ENCODE measurements around the gene PIGR.

PIGR gene

GRCh38 chr1:206958144-206958543, 11.9 kb upstream of the PIGR start:
- H3K36me3 ChIP-seq (ENCODE audit: control insufficient read depth, insufficient read depth, low read length, severe bottlenecking), result no peaks in the 10 kb centered on the region
- peaks cover 7% of the 10 kb centered on the region for H3K4me1 ChIP-seq (ENCODE audit: control insufficient read depth, insufficient read depth, low read length)
- H3K27me3 ChIP-seq (replicated peaks; ENCODE audit: control insufficient read depth, insufficient read depth, low read length), result peaks cover 64% of the 10 kb centered on the region
- DNase-seq (ENCODE audit: low read depth), result no peak
- H3K9ac ChIP-seq (ENCODE audit: low read length), result no peak overlapping the region
- no peak overlapping the region for H3K4me3 ChIP-seq (ENCODE audit: low read length)
- no peaks in the 10 kb centered on the region for H3K9me3 ChIP-seq (ENCODE audit: control insufficient read depth, low read length)

- H3K9ac ChIP-seq (ENCODE audit: low read length), result no peak overlapping the region
- peaks cover 7% of the 10 kb centered on the region for H3K4me1 ChIP-seq (ENCODE audit: control insufficient read depth, insufficient read depth, low read length)
- DNase-seq (ENCODE audit: low read depth), result no peak
- H3K4me3 ChIP-seq (ENCODE audit: low read length), result no peak overlapping the region
- peaks cover 59% of the 10 kb centered on the region for H3K27me3 ChIP-seq (replicated peaks; ENCODE audit: control insufficient read depth, insufficient read depth, low read length)
- no peaks in the 10 kb centered on the region for H3K9me3 ChIP-seq (ENCODE audit: control insufficient read depth, low read length)
- no peaks in the 10 kb centered on the region for H3K36me3 ChIP-seq (ENCODE audit: control insufficient read depth, insufficient read depth, low read length, severe bottlenecking)
Measured at GRCh38 chr1:206957639-206958038, 11.4 kb upstream of the PIGR start.

GRCh38 chr1:206955476-206956451, 9.5 kb upstream of the PIGR start:
- DNase-seq (ENCODE audit: low read depth), result peak; percentile 5
- H3K4me3 ChIP-seq (ENCODE audit: low read length), result no peak overlapping the region
- H3K27me3 ChIP-seq (replicated peaks; ENCODE audit: control insufficient read depth, insufficient read depth, low read length), result peaks cover 57% of the 10 kb centered on the region

GRCh38 chr1:206954459-206955342, 8.4 kb upstream of the PIGR start:
- Histone ChIP-seq H3K27me3 (replicated peaks; ENCODE audit: control insufficient read depth, insufficient read depth, low read length) (peaks cover 55% of the 10 kb centered on the region), H3K4me3 (ENCODE audit: low read length) (no peak overlapping the region), H3K9ac (ENCODE audit: low read length) (no peak overlapping the region), H3K9me3 (ENCODE audit: control insufficient read depth, low read length) (peaks cover 4% of the 10 kb centered on the region), H3K36me3 (ENCODE audit: control insufficient read depth, insufficient read depth, low read length, severe bottlenecking) (no peaks in the 10 kb centered on the region), H3K4me1 (ENCODE audit: control insufficient read depth, insufficient read depth, low read length) (peaks cover 7% of the 10 kb centered on the region)
- no peak for DNase-seq (ENCODE audit: low read depth)

More at GRCh38 chr1:206955476-206956451, 9.5 kb upstream of the PIGR start:
- H3K9ac ChIP-seq (ENCODE audit: low read length), result no peak overlapping the region
- H3K36me3 ChIP-seq (ENCODE audit: control insufficient read depth, insufficient read depth, low read length, severe bottlenecking), result no peaks in the 10 kb centered on the region
- H3K4me1 ChIP-seq (ENCODE audit: control insufficient read depth, insufficient read depth, low read length), result peaks cover 7% of the 10 kb centered on the region
- H3K9me3 ChIP-seq (ENCODE audit: control insufficient read depth, low read length), result no peaks in the 10 kb centered on the region

GRCh38 chr1:206953626-206954025, 7.4 kb upstream of the PIGR start:
- no peaks in the 10 kb centered on the region for H3K36me3 ChIP-seq (ENCODE audit: control insufficient read depth, insufficient read depth, low read length, severe bottlenecking)
- no peak overlapping the region for H3K9ac ChIP-seq (ENCODE audit: low read length)
- H3K4me1 ChIP-seq (ENCODE audit: control insufficient read depth, insufficient read depth, low read length), result peaks cover 7% of the 10 kb centered on the region
- H3K9me3 ChIP-seq (ENCODE audit: control insufficient read depth, low read length), result peaks cover 9% of the 10 kb centered on the region
- no peak overlapping the region for H3K4me3 ChIP-seq (ENCODE audit: low read length)
- no peak for DNase-seq (ENCODE audit: low read depth)
- peaks cover 57% of the 10 kb centered on the region for H3K27me3 ChIP-seq (replicated peaks; ENCODE audit: control insufficient read depth, insufficient read depth, low read length)

- H3K4me3 ChIP-seq (ENCODE audit: low read length), result no peak overlapping the region
- H3K9ac ChIP-seq (ENCODE audit: low read length), result no peak overlapping the region
- H3K27me3 ChIP-seq (replicated peaks; ENCODE audit: control insufficient read depth, insufficient read depth, low read length), result peaks cover 60% of the 10 kb centered on the region
- DNase-seq (ENCODE audit: low read depth), result no peak
- no peaks in the 10 kb centered on the region for H3K36me3 ChIP-seq (ENCODE audit: control insufficient read depth, insufficient read depth, low read length, severe bottlenecking)
- H3K9me3 ChIP-seq (ENCODE audit: control insufficient read depth, low read length), result peaks cover 9% of the 10 kb centered on the region
- H3K4me1 ChIP-seq (ENCODE audit: control insufficient read depth, insufficient read depth, low read length), result peaks cover 7% of the 10 kb centered on the region
Measured at GRCh38 chr1:206953126-206953525, 6.9 kb upstream of the PIGR start.

GRCh38 chr1:206952171-206952570, 5.9 kb upstream of the PIGR start:
- H3K36me3 ChIP-seq (ENCODE audit: control insufficient read depth, insufficient read depth, low read length, severe bottlenecking), result no peaks in the 10 kb centered on the region
- H3K9me3 ChIP-seq (ENCODE audit: control insufficient read depth, low read length), result peaks cover 9% of the 10 kb centered on the region
- H3K4me3 ChIP-seq (ENCODE audit: low read length), result no peak overlapping the region
- no peak overlapping the region for H3K9ac ChIP-seq (ENCODE audit: low read length)
- DNase-seq (ENCODE audit: low read depth), result no peak
- peaks cover 53% of the 10 kb centered on the region for H3K27me3 ChIP-seq (replicated peaks; ENCODE audit: control insufficient read depth, insufficient read depth, low read length)
- H3K4me1 ChIP-seq (ENCODE audit: control insufficient read depth, insufficient read depth, low read length), result peaks cover 7% of the 10 kb centered on the region

GRCh38 chr1:206951318-206952100, 5.2 kb upstream of the PIGR start:
- DNase-seq (ENCODE audit: low read depth), result no peak

GRCh38 chr1:206949641-206950040, 3.4 kb upstream of the PIGR start:
- no peaks in the 10 kb centered on the region for H3K4me1 ChIP-seq (ENCODE audit: control insufficient read depth, insufficient read depth, low read length)
- DNase-seq (ENCODE audit: low read depth), result no peak
- H3K9me3 ChIP-seq (ENCODE audit: control insufficient read depth, low read length), result peaks cover 9% of the 10 kb centered on the region
- H3K27me3 ChIP-seq (replicated peaks; ENCODE audit: control insufficient read depth, insufficient read depth, low read length), result peaks cover 57% of the 10 kb centered on the region
- no peak overlapping the region for H3K4me3 ChIP-seq (ENCODE audit: low read length)
- no peak overlapping the region for H3K9ac ChIP-seq (ENCODE audit: low read length)
- no peaks in the 10 kb centered on the region for H3K36me3 ChIP-seq (ENCODE audit: control insufficient read depth, insufficient read depth, low read length, severe bottlenecking)

More at GRCh38 chr1:206951318-206952100, 5.2 kb upstream of the PIGR start:
- no peaks in the 10 kb centered on the region for H3K36me3 ChIP-seq (ENCODE audit: control insufficient read depth, insufficient read depth, low read length, severe bottlenecking)
- peaks cover 9% of the 10 kb centered on the region for H3K9me3 ChIP-seq (ENCODE audit: control insufficient read depth, low read length)
- H3K4me1 ChIP-seq (ENCODE audit: control insufficient read depth, insufficient read depth, low read length), result peaks cover 7% of the 10 kb centered on the region
- H3K27me3 ChIP-seq (replicated peaks; ENCODE audit: control insufficient read depth, insufficient read depth, low read length), result peaks cover 51% of the 10 kb centered on the region
- H3K9ac ChIP-seq (ENCODE audit: low read length), result no peak overlapping the region
- no peak overlapping the region for H3K4me3 ChIP-seq (ENCODE audit: low read length)

GRCh38 chr1:206949208-206949607, 2.9 kb upstream of the PIGR start:
- Histone ChIP-seq H3K4me1 (ENCODE audit: control insufficient read depth, insufficient read depth, low read length) (no peaks in the 10 kb centered on the region), H3K27me3 (replicated peaks; ENCODE audit: control insufficient read depth, insufficient read depth, low read length) (peaks cover 58% of the 10 kb centered on the region), H3K4me3 (ENCODE audit: low read length) (no peak overlapping the region), H3K36me3 (ENCODE audit: control insufficient read depth, insufficient read depth, low read length, severe bottlenecking) (no peaks in the 10 kb centered on the region), H3K9me3 (ENCODE audit: control insufficient read depth, low read length) (peaks cover 9% of the 10 kb centered on the region), H3K9ac (ENCODE audit: low read length) (no peak overlapping the region)
- no peak for DNase-seq (ENCODE audit: low read depth)

Data from adipocyte (in vitro differentiated cells).